Endothelial cell (in vitro differentiated cells): ENCODE measurements around the gene NEIL1. TPM values are rescaled to one million over a fixed set of nuclear protein-coding genes. Genes with fewer than 3 reads are reported as not detected.
"Not testable (repeated sequence)": the region's sequence is repeated elsewhere in the genome, so short reads cannot be mapped to it uniquely, and the experiment has no call there.

Experiments
- DNase-seq: peaks from one replicate; pipeline ENCODE4 v3.0.0; 2021; ENCODE audit warnings: low spot score
- H3K27ac Mint-ChIP-seq: one replicate; pipeline ENCODE4 v1.8.0; 2021; ENCODE audit warnings: mixed read lengths, inconsistent platforms; ENCODE audit not compliant: unreplicated experiment
- H3K27me3 Mint-ChIP-seq: one replicate; pipeline ENCODE4 v1.8.0; 2021; ENCODE audit warnings: mild to moderate bottlenecking, moderate library complexity, mixed read lengths, inconsistent platforms; ENCODE audit not compliant: unreplicated experiment
- H3K36me3 Mint-ChIP-seq: one replicate; pipeline ENCODE4 v1.8.0; 2021; ENCODE audit warnings: mild to moderate bottlenecking, low read depth, mixed read lengths, inconsistent platforms; ENCODE audit not compliant: unreplicated experiment
- H3K4me1 Mint-ChIP-seq: one replicate; pipeline ENCODE4 v1.8.0; 2021; ENCODE audit warnings: mild to moderate bottlenecking, mixed read lengths, inconsistent platforms; ENCODE audit not compliant: unreplicated experiment
- H3K4me3 Mint-ChIP-seq: one replicate; pipeline ENCODE4 v1.8.0; 2021; ENCODE audit warnings: mild to moderate bottlenecking, mixed read lengths, inconsistent platforms; ENCODE audit not compliant: unreplicated experiment
- H3K9me3 Mint-ChIP-seq: one replicate; pipeline ENCODE4 v1.8.0; 2021; ENCODE audit warnings: mixed read lengths, inconsistent platforms; ENCODE audit not compliant: unreplicated experiment
- total RNA-seq: library from RNA; stranded (reverse); fragmentation: NEBNext Ultra II Directional; extraction: Animal tissue kit (Norgen Biotek cat#: 25700); gene quantifications from one replicate; pipeline ENCODE4 v1.2.1, GENCODE V29; 2021; ENCODE audit not compliant: unreplicated experiment
- TF ChIP-seq, protein P1 (sequence below): fragments of 200-600 bp; sonication (generic); IDR thresholded peaks from one replicate; pipeline ENCODE4 v1.5.0; 2021; ENCODE audit warnings: antibody characterized with exemption; ENCODE audit not compliant: unreplicated experiment

The NEIL1 gene
- total RNA-seq, 1 donor from 2014 or later: 149 TPM

DNA sequence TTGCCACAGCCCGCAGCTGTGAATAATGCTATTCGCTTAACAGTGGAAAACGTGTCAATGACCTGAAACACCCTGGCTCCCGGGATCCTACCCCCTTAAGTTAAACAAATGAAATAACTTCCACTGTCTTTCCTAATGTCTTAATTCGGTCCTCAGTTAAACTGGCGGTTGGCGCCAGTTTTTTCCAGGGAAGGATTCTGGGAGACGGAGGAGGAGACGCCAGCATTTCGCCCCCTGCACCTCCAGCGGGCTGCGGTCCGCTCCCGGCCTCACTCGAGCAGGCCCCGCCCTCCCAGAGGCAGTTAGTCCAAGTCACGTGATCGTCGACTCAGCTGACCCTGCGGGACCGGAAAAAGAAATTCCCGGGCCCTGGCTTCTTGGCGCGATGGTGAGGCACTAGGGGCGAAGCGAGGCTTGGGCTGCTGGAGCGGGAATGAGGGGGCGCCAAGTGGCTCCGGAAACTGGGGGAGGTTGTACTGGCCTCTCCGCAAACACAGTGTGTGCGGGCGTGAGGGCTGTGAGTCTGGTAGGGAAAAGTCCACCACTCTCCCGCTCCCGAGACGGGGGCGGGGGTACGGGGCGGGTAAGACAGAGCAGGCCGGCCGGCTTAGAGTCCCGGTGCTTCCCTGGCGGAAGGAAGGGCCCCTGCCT, 11.0 kb upstream of the NEIL1 start, which contains the start of gene COMMD4:
Gene COMMD4 (plus strand): TSS at position 359 of the 651 bp plus-strand sequence. CDS start 27 bp downstream, at position 386.
- Mint-ChIP-seq H3K9me3 (no peaks in the 10 kb centered on the region), H3K4me1 (peaks cover 17% of the 10 kb centered on the region), H3K4me3 (peak within 1 kb of the TSS; percentile 96), H3K27me3 (peaks cover 20% of the 10 kb centered on the region), H3K36me3 (peaks cover 5% of the 10 kb centered on the region), H3K27ac (peak within 1 kb of the TSS; percentile 99)
- DNase-seq: peak; percentile 95
- TF ChIP-seq, protein P1, sequence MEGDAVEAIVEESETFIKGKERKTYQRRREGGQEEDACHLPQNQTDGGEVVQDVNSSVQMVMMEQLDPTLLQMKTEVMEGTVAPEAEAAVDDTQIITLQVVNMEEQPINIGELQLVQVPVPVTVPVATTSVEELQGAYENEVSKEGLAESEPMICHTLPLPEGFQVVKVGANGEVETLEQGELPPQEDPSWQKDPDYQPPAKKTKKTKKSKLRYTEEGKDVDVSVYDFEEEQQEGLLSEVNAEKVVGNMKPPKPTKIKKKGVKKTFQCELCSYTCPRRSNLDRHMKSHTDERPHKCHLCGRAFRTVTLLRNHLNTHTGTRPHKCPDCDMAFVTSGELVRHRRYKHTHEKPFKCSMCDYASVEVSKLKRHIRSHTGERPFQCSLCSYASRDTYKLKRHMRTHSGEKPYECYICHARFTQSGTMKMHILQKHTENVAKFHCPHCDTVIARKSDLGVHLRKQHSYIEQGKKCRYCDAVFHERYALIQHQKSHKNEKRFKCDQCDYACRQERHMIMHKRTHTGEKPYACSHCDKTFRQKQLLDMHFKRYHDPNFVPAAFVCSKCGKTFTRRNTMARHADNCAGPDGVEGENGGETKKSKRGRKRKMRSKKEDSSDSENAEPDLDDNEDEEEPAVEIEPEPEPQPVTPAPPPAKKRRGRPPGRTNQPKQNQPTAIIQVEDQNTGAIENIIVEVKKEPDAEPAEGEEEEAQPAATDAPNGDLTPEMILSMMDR: no peak

DNA sequence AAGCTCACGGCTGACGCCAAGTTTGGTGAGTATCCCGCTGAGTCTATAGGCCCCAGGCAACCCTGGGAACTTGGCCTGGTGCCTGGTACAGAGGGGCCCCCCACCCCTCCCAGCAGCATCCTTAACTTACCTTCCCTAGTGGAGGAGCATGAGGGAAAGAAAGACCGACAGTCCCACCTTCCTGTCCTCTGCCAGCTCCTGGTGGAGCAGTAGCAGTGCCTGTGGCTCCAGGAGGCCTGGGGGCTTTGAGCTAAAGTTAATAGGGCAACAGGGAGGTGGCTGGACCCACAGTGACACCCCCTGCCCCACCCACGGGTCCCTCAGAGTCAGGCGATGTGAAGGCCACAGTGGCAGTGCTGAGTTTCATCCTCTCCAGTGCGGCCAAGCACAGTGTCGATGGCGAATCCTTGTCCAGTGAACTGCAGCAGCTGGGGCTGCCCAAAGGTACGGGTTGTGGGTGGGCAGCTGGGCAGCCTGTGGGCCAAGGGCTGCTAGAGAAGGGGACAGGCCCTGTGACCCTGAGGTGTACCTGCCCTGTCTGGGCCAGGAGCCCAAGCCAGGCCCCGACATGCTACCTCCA, 8.1 kb upstream of the NEIL1 start:
- Mint-ChIP-seq H3K9me3 (no peaks in the 10 kb centered on the region), H3K27ac (no peak overlapping the region), H3K27me3 (peaks cover 23% of the 10 kb centered on the region), H3K4me1 (peaks cover 17% of the 10 kb centered on the region), H3K36me3 (peaks cover 10% of the 10 kb centered on the region), H3K4me3 (no peak overlapping the region)
- TF ChIP-seq, protein P1: no peak
- DNase-seq: no peak

DNA sequence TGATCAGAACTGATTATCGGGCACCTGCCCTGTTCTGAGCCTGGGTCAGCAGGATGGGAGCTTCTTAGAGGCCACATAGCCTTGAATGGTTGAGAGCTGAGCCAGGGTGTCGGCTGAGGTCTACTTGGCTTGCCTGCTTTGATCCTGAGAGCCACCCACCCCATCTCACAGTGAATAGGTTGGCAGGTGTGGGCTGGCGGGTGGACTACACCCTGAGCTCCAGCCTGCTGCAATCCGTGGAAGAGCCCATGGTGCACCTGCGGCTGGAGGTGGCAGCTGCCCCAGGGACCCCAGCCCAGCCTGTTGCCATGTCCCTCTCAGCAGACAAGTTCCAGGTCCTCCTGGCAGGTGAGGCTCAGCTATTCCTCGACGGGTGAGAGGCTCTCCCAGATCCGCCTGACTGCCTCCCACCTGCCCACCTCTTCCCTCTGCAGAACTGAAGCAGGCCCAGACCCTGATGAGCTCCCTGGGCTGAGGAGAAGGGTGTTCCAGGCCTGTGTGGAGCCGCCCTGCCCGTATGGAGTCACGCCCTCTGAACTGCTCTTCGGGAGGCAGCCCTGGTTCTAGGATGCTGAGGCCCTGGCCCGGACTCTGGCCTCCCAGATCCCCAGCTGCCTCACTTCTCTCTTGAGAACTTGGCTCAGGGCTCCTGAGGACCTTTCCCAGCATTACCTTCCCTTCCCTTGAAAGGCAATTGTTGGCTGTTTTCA, 7.2 kb upstream of the NEIL1 start:
- no peaks in the 10 kb centered on the region for H3K9me3 Mint-ChIP-seq
- TF ChIP-seq, protein P1: no peak

DNA sequence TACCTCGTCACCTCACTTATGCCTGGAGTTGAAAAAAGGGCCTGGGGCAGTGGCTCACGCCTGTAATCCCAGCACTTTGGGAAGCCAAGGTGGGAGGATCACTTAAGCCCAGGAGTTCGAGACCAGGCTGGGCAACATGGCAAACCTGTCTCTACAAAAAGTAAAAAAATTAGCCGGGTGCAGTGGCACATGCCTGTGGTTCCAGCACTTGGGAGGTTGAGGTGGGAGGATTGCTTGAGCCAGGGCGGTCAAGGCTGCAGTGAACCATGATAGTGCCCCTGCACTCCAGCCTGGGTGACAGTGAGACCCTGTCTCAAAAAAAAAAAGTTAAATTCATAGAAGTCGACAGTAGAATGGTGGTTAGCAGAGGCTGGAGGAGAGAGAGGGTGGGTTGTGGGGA, 4.6 kb upstream of the NEIL1 start:
- Mint-ChIP-seq H3K36me3 (peaks cover 10% of the 10 kb centered on the region), H3K27ac (no peak overlapping the region), H3K4me3 (no peak overlapping the region), H3K9me3 (no peaks in the 10 kb centered on the region), H3K4me1 (peaks cover 3% of the 10 kb centered on the region), H3K27me3 (peaks cover 9% of the 10 kb centered on the region)
- no peak for DNase-seq
- TF ChIP-seq, protein P1: no peak

More for the DNA sequence above, 7.2 kb upstream of the NEIL1 start:
- DNase-seq: no peak
- Mint-ChIP-seq H3K36me3 (peaks cover 10% of the 10 kb centered on the region), H3K27ac (no peak overlapping the region), H3K4me1 (peaks cover 17% of the 10 kb centered on the region), H3K27me3 (peaks cover 23% of the 10 kb centered on the region), H3K4me3 (peak overlapping the region; percentile 73)

DNA sequence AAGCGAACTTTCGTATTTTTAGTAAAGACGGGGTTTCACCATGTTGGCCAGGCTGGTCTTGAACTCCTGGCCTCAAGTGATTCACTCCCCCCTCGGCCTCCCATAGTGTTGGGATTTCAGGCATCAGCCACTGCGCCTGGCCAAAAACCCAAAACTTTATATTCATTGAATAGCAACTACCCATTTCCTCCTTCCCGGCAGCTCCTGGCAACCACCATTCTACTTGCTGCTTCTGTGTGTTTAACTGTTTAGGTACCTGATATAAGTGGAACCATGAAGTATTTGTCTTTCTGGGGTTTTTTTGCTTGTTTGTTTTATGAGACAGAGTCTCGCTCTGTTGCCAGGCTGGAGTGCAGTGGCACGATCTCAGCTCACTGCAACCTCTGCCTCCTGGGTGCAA, 2.9 kb upstream of the NEIL1 start:
- not testable (repeated sequence) for H3K4me1 Mint-ChIP-seq, DNase-seq, H3K4me3 Mint-ChIP-seq, H3K36me3 Mint-ChIP-seq, H3K9me3 Mint-ChIP-seq
- Mint-ChIP-seq H3K27me3 (peaks cover 12% of the 10 kb centered on the region), H3K27ac (peak overlapping the region; percentile 61)
